Measurements from ENCODE around the gene ZBTB7C. TPM values are rescaled to one million over a fixed set of nuclear protein-coding genes. Genes with fewer than 3 reads are reported as not detected.

The ZBTB7C gene
- total RNA-seq, 1 experiment from 2014 or later, result 0.33 TPM

- no CpG with 5 or more reads among the region's 6 CpGs for WGBS (ENCODE audit: extremely low coverage, insufficient read length, low lambda C conversion rate)
- Histone ChIP-seq H3K27ac (ENCODE audit: insufficient read length, low read depth, low read length) (no peak overlapping the region), H3K23me2 (ENCODE audit: insufficient read length, low read depth, low read length, poor library complexity, severe bottlenecking) (no peaks in the 10 kb centered on the region), H3K4me2 (ENCODE audit: insufficient read depth, insufficient read length, low read length) (no peak overlapping the region), H3K18ac (ENCODE audit: insufficient read length, low read depth, low read length) (no peak overlapping the region), H2BK15ac (ENCODE audit: low read depth, low read length) (no peak overlapping the region), H4K5ac (ENCODE audit: insufficient read length, low read depth, low read length) (no peak overlapping the region), H3K56ac (ENCODE audit: insufficient read length, low read depth, low read length) (no peak overlapping the region), H2AFZ (ENCODE audit: low read length) (no peak overlapping the region), H2BK5ac (ENCODE audit: insufficient read length, low read length) (no peak overlapping the region), H4K8ac (replicated peaks; ENCODE audit: insufficient read length, low read depth, low read length) (no peak overlapping the region), H4K20me1 (ENCODE audit: control insufficient read depth, insufficient read depth, insufficient read length) (peaks cover 2% of the 10 kb centered on the region), H3K79me2 (ENCODE audit: insufficient read depth, low read length) (no peaks in the 10 kb centered on the region), H3K9ac (ENCODE audit: extremely low read depth, insufficient read length, low read length) (no peak overlapping the region), H3K14ac (ENCODE audit: insufficient read depth, low read length) (no peak overlapping the region), H3K79me1 (ENCODE audit: insufficient read depth, low read depth, low read length, poor library complexity, severe bottlenecking) (no peaks in the 10 kb centered on the region), H3K4me1 (ENCODE audit: insufficient read depth, low read length) (no peaks in the 10 kb centered on the region), H4K91ac (ENCODE audit: insufficient read length, low read depth, low read length) (no peak overlapping the region), H3K9me3 (ENCODE audit: control insufficient read depth, low read depth, low read length) (no peaks in the 10 kb centered on the region), H3T11ph (ENCODE audit: low read length) (no peak overlapping the region), H3K27me3 (ENCODE audit: insufficient read depth, low read length) (no peaks in the 10 kb centered on the region), H3K4ac (ENCODE audit: low read depth, low read length) (no peak overlapping the region), H2BK12ac (ENCODE audit: insufficient read length, low read depth, low read length) (no peak overlapping the region), H3K23ac (ENCODE audit: insufficient read length, low read depth, low read length) (no peak overlapping the region), H2BK120ac (ENCODE audit: low read depth, low read length, poor library complexity, severe bottlenecking) (no peak overlapping the region), H2AK5ac (ENCODE audit: insufficient read length, low read length) (no peak overlapping the region), H2BK20ac (ENCODE audit: low read depth, low read length, poor library complexity, severe bottlenecking) (no peak overlapping the region)
- H3K27me3 Mint-ChIP-seq (ENCODE audit: low read depth), result peaks cover 3% of the 10 kb centered on the region; the same call in 1 of the 2 replicates
- H3K4me1 Mint-ChIP-seq, result peaks cover 16 to 21% of the 10 kb centered on the region in 2 experiments
- peaks cover 3% of the 10 kb centered on the region in 2 experiments for H3K9me3 Mint-ChIP-seq
- no peak overlapping the region; a peak in 1 of 7 replicates for H3K27ac Mint-ChIP-seq
- peaks cover 0 to 1% (median 0%) of the 10 kb centered on the region in 3 experiments; a peak in 2 of 7 replicates for H3K36me3 Mint-ChIP-seq (ENCODE audit: insufficient read depth in 1 of 3, low read depth in 3 of 3)
- DNase-seq, result no peak
- H3K4me3 Mint-ChIP-seq, result no peak overlapping the region
- TF ChIP-seq CTCF (conservative IDR thresholded peaks at IDR 0.05), result peak; percentile 21; the same call in 1 of the 3 replicates
These were observed 190.0 kb downstream of the ZBTB7C start for GRCh38 chr18:48219037-48219809.

All from H9 (cell line).